Activated CD8-positive, alpha-beta T cell treated with anti-CD3 and anti-CD28 coated beads for 36 hours (primary cell): ENCODE data around the gene ABHD14A. TPM values are rescaled to one million over a fixed set of nuclear protein-coding genes. Genes with fewer than 3 reads are reported as not detected.

Experiments used
- ATAC-seq: fragments of 200-7000 bp; cut with Tn5 transposase; one replicate; pipeline ENCODE4 v1.10.0; 2021; ENCODE audit warnings: mild to moderate bottlenecking, moderate library complexity
- CTCF ChIA-PET: fragments of 350-600 bp; sonication (Branson Sonifier 250); formaldehyde crosslinking; loops from one replicate; lab custom pipeline; 2021; ENCODE audit warnings: antibody characterized with exemption; lab: Charles Lee
- POLR2A ChIA-PET: fragments of 350-600 bp; sonication (Branson Sonifier 250); formaldehyde crosslinking; loops from one replicate; lab custom pipeline; 2021; ENCODE audit warnings: antibody characterized with exemption; lab: Charles Lee
- DNase-seq: peaks from one replicate; pipeline ENCODE4 v3.0.0-alpha.2; 2020
- H3K27ac Mint-ChIP-seq: one replicate; pipeline ENCODE4 v1.8.0; 2021; ENCODE audit warnings: mild to moderate bottlenecking, mixed read lengths
- H3K27me3 Mint-ChIP-seq: one replicate; pipeline ENCODE4 v1.8.0; 2021; ENCODE audit warnings: mixed read lengths
- H3K36me3 Mint-ChIP-seq: one replicate; pipeline ENCODE4 v1.8.0; 2021; ENCODE audit warnings: low read depth, mixed read lengths
- H3K4me1 Mint-ChIP-seq: one replicate; pipeline ENCODE4 v1.8.0; 2021; ENCODE audit warnings: low read depth, mixed read lengths
- H3K4me3 Mint-ChIP-seq: one replicate; pipeline ENCODE4 v1.8.0; 2021; ENCODE audit warnings: mild to moderate bottlenecking, moderate library complexity, mixed read lengths
- H3K9me3 Mint-ChIP-seq: one replicate; pipeline ENCODE4 v1.8.0; 2021; ENCODE audit warnings: mixed read lengths
- CTCF ChIP-seq: fragments of 200-600 bp; IDR thresholded peaks from one replicate; pipeline ENCODE4 v1.8.0; 2022; ENCODE audit warnings: antibody characterized with exemption, mild to moderate bottlenecking
- intact Hi-C: fragments of 100-400 bp; cut with micrococcal nuclease; formaldehyde crosslinking; loops from one replicate; pipeline ENCODE4 v1.10.0; 2022
- total RNA-seq, 2 experiments: library from RNA; stranded (reverse); gene quantifications; one replicate each; pipeline ENCODE4 v1.2.3, GENCODE V29; 2021

Gene ABHD14A
- total RNA-seq, 2 experiments from 2014 or later, result 8.9 to 9.5 TPM

GRCh38 chr3:51954105-51954504 is 20.8 kb upstream of the ABHD14A start:
- CTCF ChIA-PET, result interaction anchor here (1.2 to 4.0 kb wide), 3 partner anchors 9 to 20 kb away, joined by 4 to 27 read pairs (median 13); partner anchors contain the start of genes ABHD14A, ABHD14B, PARP3 and RRP9
- no peak for TF ChIP-seq CTCF
- H3K9me3 Mint-ChIP-seq, result no peaks in the 10 kb centered on the region
- ATAC-seq (no peak), DNase-seq (no peak)
- H3K4me3 Mint-ChIP-seq, result no peak overlapping the region
- POLR2A ChIA-PET, result interaction anchor here (1.2 to 1.6 kb wide), 4 partner anchors 11 to 21 kb away, joined by 3 to 5 read pairs (median 4); no protein-coding TSS in a partner anchor
- no peak overlapping the region for H3K27ac Mint-ChIP-seq
- intact Hi-C loops, result no loop called here
- peaks cover 28% of the 10 kb centered on the region for H3K27me3 Mint-ChIP-seq
- H3K4me1 Mint-ChIP-seq, result peaks cover 6% of the 10 kb centered on the region
- peaks cover 3% of the 10 kb centered on the region for H3K36me3 Mint-ChIP-seq

GRCh38 chr3:51954713-51955112 is 20.2 kb upstream of the ABHD14A start:
- H3K27me3 Mint-ChIP-seq, result peaks cover 28% of the 10 kb centered on the region
- intact Hi-C loops, result no loop called here
- ChIA-PET CTCF (interaction anchor here (1.2 to 4.0 kb wide), 5 partner anchors 9 to 47 kb away, joined by 3 to 27 read pairs (median 4); partner anchors contain the start of genes ABHD14A, ABHD14B, PARP3 and RRP9), POLR2A (interaction anchor here (0.5 to 1.6 kb wide), 6 partner anchors 11 to 41 kb away, joined by 3 to 6 read pairs (median 3); partner anchors contain the start of gene RPL29)
- H3K36me3 Mint-ChIP-seq, result peaks cover 3% of the 10 kb centered on the region
- no peak overlapping the region for H3K27ac Mint-ChIP-seq
- ATAC-seq (no peak), DNase-seq (no peak)
- H3K4me3 Mint-ChIP-seq, result no peak overlapping the region
- no peaks in the 10 kb centered on the region for H3K9me3 Mint-ChIP-seq
- peaks cover 6% of the 10 kb centered on the region for H3K4me1 Mint-ChIP-seq
- no peak for TF ChIP-seq CTCF

GRCh38 chr3:51955175-51955892 is 19.5 kb upstream of the ABHD14A start, which contains the start of gene GPR62:
Gene GPR62, plus strand, starts transcription at chr3:51955381. Its CDS starts 272 bp downstream, at chr3:51955653.
- no peaks in the 10 kb centered on the region for H3K9me3 Mint-ChIP-seq
- intact Hi-C loops, result no loop called here
- CTCF ChIA-PET, result interaction anchor here (1.2 to 2.9 kb wide), 3 partner anchors 13 to 46 kb away, joined by 3 to 13 read pairs (median 3); partner anchors contain the start of genes ABHD14A and ABHD14B

GRCh38 chr3:51955893-51956770 is 18.7 kb upstream of the ABHD14A start:
- DNase-seq (peak; percentile 63), ATAC-seq (peak; percentile 90)
- CTCF ChIA-PET, result interaction anchor here (1.2 to 1.3 kb wide), 3 partner anchors 13 to 45 kb away, joined by 3 to 5 read pairs (median 3); partner anchors contain the start of gene ACY1
- POLR2A ChIA-PET, result interaction anchor here (0.9 to 1.6 kb wide), 5 partner anchors 9 to 115 kb away, joined by 3 to 6 read pairs (median 3); partner anchors contain the start of gene ABHD14B
- Mint-ChIP-seq H3K36me3 (peaks cover 3% of the 10 kb centered on the region), H3K4me1 (peaks cover 6% of the 10 kb centered on the region), H3K9me3 (no peaks in the 10 kb centered on the region), H3K27ac (no peak overlapping the region), H3K27me3 (peaks cover 28% of the 10 kb centered on the region), H3K4me3 (peak overlapping the region; percentile 17)
- intact Hi-C loops, result no loop called here
- TF ChIP-seq CTCF, result peak; percentile 65

More at GRCh38 chr3:51955175-51955892, 19.5 kb upstream of the ABHD14A start, which contains the start of gene GPR62:
- POLR2A ChIA-PET, result interaction anchor here (0.5 to 1.6 kb wide), 5 partner anchors 10 to 40 kb away, joined by 3 to 6 read pairs (median 3); partner anchors contain the start of gene RPL29
- H3K27ac Mint-ChIP-seq, result no peak within 1 kb of the TSS
- H3K36me3 Mint-ChIP-seq, result peaks cover 3% of the 10 kb centered on the region
- no peak within 1 kb of the TSS for H3K4me3 Mint-ChIP-seq
- TF ChIP-seq CTCF, result no peak
- ATAC-seq, result no peak
- peaks cover 28% of the 10 kb centered on the region for H3K27me3 Mint-ChIP-seq
- no peak for DNase-seq
- H3K4me1 Mint-ChIP-seq, result peaks cover 6% of the 10 kb centered on the region
